ENCODE data around the gene ACBD4. TPM values are rescaled to one million over a fixed set of nuclear protein-coding genes. Genes with fewer than 3 reads are reported as not detected.
A peak's percentile ranks its signal among the peaks of the same experiment; 100 is the strongest.

The ACBD4 gene
- total RNA-seq, 1 experiment from 2014 or later, result 21.2 TPM

- peaks cover 91% of the 10 kb centered on the region for H3K36me3 Mint-ChIP-seq (ENCODE audit: insufficient read depth, unreplicated experiment)
- H3K36me3 ChIP-seq (ENCODE audit: control insufficient read depth, insufficient read depth, low read length), result peaks cover 5% of the 10 kb centered on the region
Measured at GRCh38 chr17:45092911-45093430, 42.5 kb upstream of the ACBD4 start.

GRCh38 chr17:45093444-45094110, 41.9 kb upstream of the ACBD4 start:
- Mint-ChIP-seq H3K4me1 (ENCODE audit: low read depth, unreplicated experiment) (no peaks in the 10 kb centered on the region), H3K27ac (ENCODE audit: unreplicated experiment) (no peak overlapping the region), H3K4me3 (ENCODE audit: unreplicated experiment) (no peak overlapping the region), H3K9me3 (ENCODE audit: unreplicated experiment) (no peaks in the 10 kb centered on the region), H3K27me3 (ENCODE audit: insufficient read depth, unreplicated experiment) (no peaks in the 10 kb centered on the region), H3K36me3 (ENCODE audit: insufficient read depth, unreplicated experiment) (peaks cover 91% of the 10 kb centered on the region)
- intact Hi-C loops (cut with micrococcal nuclease; ENCODE audit: unreplicated experiment), result no loop called here
- 0 out of 2 replicates have a peak, but pooled peaks cover 5% of the 10 kb centered on the region for H3K4me1 ChIP-seq
- H3K36me3 ChIP-seq (ENCODE audit: control insufficient read depth, insufficient read depth, low read length), result peaks cover 5% of the 10 kb centered on the region
- TF ChIP-seq CTCF (IDR thresholded peaks at IDR 0.05; ENCODE audit: insufficient read depth in 1 of 2, low read depth in 1 of 2, low read length in 1 of 2, severe bottlenecking in 1 of 2, unreplicated experiment in 1 of 2), result no peak
- BruUV-seq (replicated peaks), result no TSS peak
- CTCF ChIA-PET, result interaction anchor here (0.5 to 1.4 kb wide), 4 partner anchors 10 to 42 kb away, joined by 3 to 5 read pairs (median 4); partner anchors contain the start of gene ACBD4
- H3K27me3 ChIP-seq (replicated peaks; ENCODE audit: control insufficient read depth, insufficient read depth, low read length), result no peaks in the 10 kb centered on the region
- no peak overlapping the region for H3K4me3 ChIP-seq (ENCODE audit: low read depth, low read length)
- DNase-seq, result no peak
- POLR2A ChIA-PET, result no interaction called here
- no peaks in the 10 kb centered on the region for H3K9me3 ChIP-seq

More at GRCh38 chr17:45092911-45093430, 42.5 kb upstream of the ACBD4 start:
- Histone ChIP-seq H3K4me1 (0 out of 2 replicates have a peak, but pooled peaks cover 5% of the 10 kb centered on the region), H3K4me3 (ENCODE audit: low read depth, low read length) (no peak overlapping the region), H3K9me3 (no peaks in the 10 kb centered on the region), H3K27me3 (replicated peaks; ENCODE audit: control insufficient read depth, insufficient read depth, low read length) (no peaks in the 10 kb centered on the region)
- Mint-ChIP-seq H3K9me3 (ENCODE audit: unreplicated experiment) (no peaks in the 10 kb centered on the region), H3K27ac (ENCODE audit: unreplicated experiment) (no peak overlapping the region), H3K27me3 (ENCODE audit: insufficient read depth, unreplicated experiment) (no peaks in the 10 kb centered on the region), H3K4me1 (ENCODE audit: low read depth, unreplicated experiment) (no peaks in the 10 kb centered on the region), H3K4me3 (ENCODE audit: unreplicated experiment) (no peak overlapping the region)
- no peak for DNase-seq
- ChIA-PET POLR2A (no interaction called here), CTCF (interaction anchor here (0.5 to 1.4 kb wide), 2 partner anchors 41 to 42 kb away, joined by 3 to 5 read pairs; partner anchors contain the start of gene ACBD4)
- TF ChIP-seq CTCF (IDR thresholded peaks at IDR 0.05; ENCODE audit: insufficient read depth in 1 of 2, low read depth in 1 of 2, low read length in 1 of 2, severe bottlenecking in 1 of 2, unreplicated experiment in 1 of 2), result no peak
- intact Hi-C loops (cut with micrococcal nuclease; ENCODE audit: unreplicated experiment), result no loop called here
- BruUV-seq (replicated peaks), result no TSS peak

GRCh38 chr17:45096141-45096540, 39.3 kb upstream of the ACBD4 start:
- Histone ChIP-seq H3K27me3 (replicated peaks; ENCODE audit: control insufficient read depth, insufficient read depth, low read length) (no peaks in the 10 kb centered on the region), H3K4me3 (ENCODE audit: low read depth, low read length) (no peak overlapping the region), H3K36me3 (ENCODE audit: control insufficient read depth, insufficient read depth, low read length) (peaks cover 4% of the 10 kb centered on the region), H3K9me3 (no peaks in the 10 kb centered on the region), H3K4me1 (0 out of 2 replicates have a peak, but pooled peaks cover 5% of the 10 kb centered on the region)
- Mint-ChIP-seq H3K4me1 (ENCODE audit: low read depth, unreplicated experiment) (peaks cover 7% of the 10 kb centered on the region), H3K27ac (ENCODE audit: unreplicated experiment) (no peak overlapping the region), H3K9me3 (ENCODE audit: unreplicated experiment) (no peaks in the 10 kb centered on the region), H3K36me3 (ENCODE audit: insufficient read depth, unreplicated experiment) (peaks cover 94% of the 10 kb centered on the region), H3K4me3 (ENCODE audit: unreplicated experiment) (no peak overlapping the region), H3K27me3 (ENCODE audit: insufficient read depth, unreplicated experiment) (no peaks in the 10 kb centered on the region)
- peak; percentile 52 to 71 for TF ChIP-seq CTCF (IDR thresholded peaks at IDR 0.05; ENCODE audit: insufficient read depth in 1 of 2, low read depth in 1 of 2, low read length in 1 of 2, severe bottlenecking in 1 of 2, unreplicated experiment in 1 of 2)
- DNase-seq, result peak in 1 of 2 experiments; percentile 44
- intact Hi-C loops (cut with micrococcal nuclease; ENCODE audit: unreplicated experiment), result no loop called here
- no TSS peak for BruUV-seq (replicated peaks)
- POLR2A ChIA-PET, result no interaction called here
- CTCF ChIA-PET, result interaction anchor here (1.1 kb wide), 1 partner anchor 39 kb away, joined by 3 read pairs; the partner anchor contains the start of gene ACBD4

All from Caco-2 (cell line).